ENCODE results near the gene AMOTL1. TPM values are rescaled to one million over a fixed set of nuclear protein-coding genes. Genes with fewer than 3 reads are reported as not detected.

AMOTL1 gene
- polyA plus RNA-seq, 1 of the 3 experiments (the other 2 are of a cell fraction) = 10.7 TPM

DNA sequence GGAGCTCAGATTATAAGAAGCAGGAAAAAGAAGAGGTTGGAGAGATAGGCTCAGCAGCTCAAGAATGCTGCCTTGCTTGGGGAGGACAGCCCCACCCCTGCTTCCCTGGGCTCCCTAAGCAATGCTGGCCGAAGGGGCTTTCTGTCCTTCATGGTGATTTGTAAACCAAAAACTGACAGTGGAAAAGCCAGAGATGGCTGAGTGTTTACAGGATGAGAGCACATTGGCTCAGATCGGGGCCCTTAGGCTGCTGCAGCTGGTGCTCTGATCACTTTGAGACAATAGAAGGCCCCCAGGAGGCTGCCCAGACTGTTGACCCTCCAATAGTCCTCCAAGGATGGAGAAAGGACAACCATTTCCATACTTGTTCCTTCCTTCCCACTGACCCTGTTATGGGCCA, 28.8 kb upstream of the AMOTL1 start:
- no peaks in the 10 kb centered on the region for H3K36me3 ChIP-seq (replicated peaks in 1 of 2; ENCODE audit: control insufficient read depth in 1 of 2, insufficient read depth in 2 of 2, low read length in 1 of 2)
- POLR2A ChIA-PET = no interaction called here

GRCh38 chr11:94740083-94741021, 27.8 kb upstream of the AMOTL1 start:
- CTCF ChIA-PET = interaction anchor here (0.6 to 7.2 kb wide), 24 partner anchors 8 to 959 kb away, joined by 3 to 59 read pairs (median 4); partner anchors contain the start of gene AMOTL1
- Histone ChIP-seq H3K4me2 (peak overlapping the region; percentile 94), H3K27ac (ENCODE audit: low read depth in 2 of 2, low read length in 1 of 2) (no peak overlapping the region; a peak in 1 of 4 replicates), H3K9me3 (no peaks in the 10 kb centered on the region), H2AFZ (ENCODE audit: low read depth) (peak overlapping the region; percentile 95), H3K9me2 (no peaks in the 10 kb centered on the region), H3K79me2 (ENCODE audit: insufficient read depth) (no peaks in the 10 kb centered on the region), H3K4me3 (ENCODE audit: low read depth in 2 of 2, low read length in 1 of 2) (peak overlapping the region; percentile 63 to 69), H3F3A (replicated peaks; ENCODE audit: insufficient read depth) (peaks cover 3% of the 10 kb centered on the region), H3K36me3 (replicated peaks in 1 of 2; ENCODE audit: control insufficient read depth in 1 of 2, insufficient read depth in 2 of 2, low read length in 1 of 2) (no peaks in the 10 kb centered on the region), H3K9ac (peak overlapping the region; percentile 54; the same call in 1 of the 2 replicates), H4K20me1 (ENCODE audit: insufficient read depth) (no peaks in the 10 kb centered on the region), H3K4me1 (ENCODE audit: control insufficient read depth in 1 of 2, insufficient read depth in 2 of 2, low read depth in 1 of 2, low read length in 1 of 2) (peaks cover 8 to 10% of the 10 kb centered on the region in 2 experiments; a peak in 1 of 4 replicates), H3K27me3 (ENCODE audit: insufficient read depth) (no peaks in the 10 kb centered on the region)
- POLR2A ChIA-PET = interaction anchor here (1.2 to 2.3 kb wide), 2 partner anchors 28 to 327 kb away, joined by 3 to 17 read pairs; partner anchors contain the start of gene AMOTL1
- peak; percentile 89 for DNase-seq
- WGBS (ENCODE audit: low lambda C conversion rate) = 1% methylated on average over 12 of the region's 82 CpGs
- no peak for TF ChIP-seq CHD2 (IDR thresholded peaks at IDR 0.05; ENCODE audit: low read length, partially characterized antibody)
- TF ChIP-seq YY1 (IDR thresholded peaks at IDR 0.05; ENCODE audit: low read depth) = no peak
- TF ChIP-seq, protein P1, sequence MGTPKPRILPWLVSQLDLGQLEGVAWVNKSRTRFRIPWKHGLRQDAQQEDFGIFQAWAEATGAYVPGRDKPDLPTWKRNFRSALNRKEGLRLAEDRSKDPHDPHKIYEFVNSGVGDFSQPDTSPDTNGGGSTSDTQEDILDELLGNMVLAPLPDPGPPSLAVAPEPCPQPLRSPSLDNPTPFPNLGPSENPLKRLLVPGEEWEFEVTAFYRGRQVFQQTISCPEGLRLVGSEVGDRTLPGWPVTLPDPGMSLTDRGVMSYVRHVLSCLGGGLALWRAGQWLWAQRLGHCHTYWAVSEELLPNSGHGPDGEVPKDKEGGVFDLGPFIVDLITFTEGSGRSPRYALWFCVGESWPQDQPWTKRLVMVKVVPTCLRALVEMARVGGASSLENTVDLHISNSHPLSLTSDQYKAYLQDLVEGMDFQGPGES (IDR thresholded peaks at IDR 0.05; ENCODE audit: low read depth, low read length) = no peak
- no peak for TF ChIP-seq NFIC (IDR thresholded peaks at IDR 0.05; ENCODE audit: borderline replicate concordance)
- TF ChIP-seq MEF2A (IDR thresholded peaks at IDR 0.05; ENCODE audit: borderline replicate concordance, low read depth) = no peak
- no peak for TF ChIP-seq SMC3 (IDR thresholded peaks at IDR 0.05; ENCODE audit: low read depth, low read length)
- TF ChIP-seq RXRA (IDR thresholded peaks at IDR 0.05; ENCODE audit: borderline replicate concordance, low read depth) = no peak
- TF ChIP-seq USF1 (IDR thresholded peaks at IDR 0.05; ENCODE audit: borderline replicate concordance, low read depth) = no peak
- TF ChIP-seq ELF1 (IDR thresholded peaks at IDR 0.05) = no peak
- TF ChIP-seq SIN3A (IDR thresholded peaks at IDR 0.05; ENCODE audit: borderline replicate concordance, low read depth, low read length) = no peak
- no peak for TF ChIP-seq RCOR1 (IDR thresholded peaks at IDR 0.05; ENCODE audit: low read length)
- no peak; the same call in 1 of the 2 replicates for TF ChIP-seq MAX (IDR thresholded peaks at IDR 0.05; ENCODE audit: low read depth)
- TF ChIP-seq, protein P2, sequence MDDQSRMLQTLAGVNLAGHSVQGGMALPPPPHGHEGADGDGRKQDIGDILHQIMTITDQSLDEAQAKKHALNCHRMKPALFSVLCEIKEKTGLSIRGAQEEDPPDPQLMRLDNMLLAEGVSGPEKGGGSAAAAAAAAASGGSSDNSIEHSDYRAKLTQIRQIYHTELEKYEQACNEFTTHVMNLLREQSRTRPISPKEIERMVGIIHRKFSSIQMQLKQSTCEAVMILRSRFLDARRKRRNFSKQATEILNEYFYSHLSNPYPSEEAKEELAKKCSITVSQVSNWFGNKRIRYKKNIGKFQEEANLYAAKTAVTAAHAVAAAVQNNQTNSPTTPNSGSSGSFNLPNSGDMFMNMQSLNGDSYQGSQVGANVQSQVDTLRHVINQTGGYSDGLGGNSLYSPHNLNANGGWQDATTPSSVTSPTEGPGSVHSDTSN (IDR thresholded peaks at IDR 0.05) = no peak
- no peak for TF ChIP-seq GABPA (IDR thresholded peaks at IDR 0.05; ENCODE audit: low read depth)

More for the DNA sequence above, 28.8 kb upstream of the AMOTL1 start:
- H3K4me1 ChIP-seq (ENCODE audit: control insufficient read depth in 1 of 2, insufficient read depth in 2 of 2, low read depth in 1 of 2, low read length in 1 of 2) = peaks cover 8 to 19% of the 10 kb centered on the region in 2 experiments; a peak in 3 of 4 replicates
- CTCF ChIA-PET = interaction anchor here (0.6 to 1.7 kb wide), 4 partner anchors 23 to 960 kb away, joined by 3 to 4 read pairs (median 3); no protein-coding TSS in a partner anchor
- H3K27ac ChIP-seq (ENCODE audit: low read depth in 2 of 2, low read length in 1 of 2) = no peak overlapping the region
- no peaks in the 10 kb centered on the region for H3K9me2 ChIP-seq
- H3K79me2 ChIP-seq (ENCODE audit: insufficient read depth) = no peaks in the 10 kb centered on the region
- H3K9ac ChIP-seq = no peak overlapping the region
- no peaks in the 10 kb centered on the region for H3K27me3 ChIP-seq (ENCODE audit: insufficient read depth)
- H3K4me3 ChIP-seq (ENCODE audit: low read depth in 2 of 2, low read length in 1 of 2) = no peak overlapping the region
- H3K4me2 ChIP-seq = no peak overlapping the region
- peaks cover 3% of the 10 kb centered on the region for H3F3A ChIP-seq (replicated peaks; ENCODE audit: insufficient read depth)
- WGBS (ENCODE audit: low lambda C conversion rate) = no CpG with 5 or more reads among the region's 2 CpGs
- no peak for DNase-seq
- no peaks in the 10 kb centered on the region for H3K9me3 ChIP-seq
- no peak overlapping the region for H2AFZ ChIP-seq (ENCODE audit: low read depth)
- TF ChIP-seq MEF2A (IDR thresholded peaks at IDR 0.05; ENCODE audit: borderline replicate concordance, low read depth) (no peak), SIN3A (IDR thresholded peaks at IDR 0.05; ENCODE audit: borderline replicate concordance, low read depth, low read length) (no peak), SMC3 (IDR thresholded peaks at IDR 0.05; ENCODE audit: low read depth, low read length) (no peak), YY1 (IDR thresholded peaks at IDR 0.05; ENCODE audit: low read depth) (no peak), RAD21 (IDR thresholded peaks at IDR 0.05; ENCODE audit: low read length) (no peak)
- no peaks in the 10 kb centered on the region for H4K20me1 ChIP-seq (ENCODE audit: insufficient read depth)
